HG03571 (cell line): ENCODE data around the gene ABHD18.
"Not testable (repeated sequence)": the region's sequence is repeated elsewhere in the genome, so short reads cannot be mapped to it uniquely, and the experiment has no call there.

Experiments
- ATAC-seq: cut with Tn5 transposase; IDR thresholded peaks from one replicate; pipeline ENCODE4 v1.9.1; 2021; ENCODE audit not compliant: unreplicated experiment

ABHD18 gene

DNA sequence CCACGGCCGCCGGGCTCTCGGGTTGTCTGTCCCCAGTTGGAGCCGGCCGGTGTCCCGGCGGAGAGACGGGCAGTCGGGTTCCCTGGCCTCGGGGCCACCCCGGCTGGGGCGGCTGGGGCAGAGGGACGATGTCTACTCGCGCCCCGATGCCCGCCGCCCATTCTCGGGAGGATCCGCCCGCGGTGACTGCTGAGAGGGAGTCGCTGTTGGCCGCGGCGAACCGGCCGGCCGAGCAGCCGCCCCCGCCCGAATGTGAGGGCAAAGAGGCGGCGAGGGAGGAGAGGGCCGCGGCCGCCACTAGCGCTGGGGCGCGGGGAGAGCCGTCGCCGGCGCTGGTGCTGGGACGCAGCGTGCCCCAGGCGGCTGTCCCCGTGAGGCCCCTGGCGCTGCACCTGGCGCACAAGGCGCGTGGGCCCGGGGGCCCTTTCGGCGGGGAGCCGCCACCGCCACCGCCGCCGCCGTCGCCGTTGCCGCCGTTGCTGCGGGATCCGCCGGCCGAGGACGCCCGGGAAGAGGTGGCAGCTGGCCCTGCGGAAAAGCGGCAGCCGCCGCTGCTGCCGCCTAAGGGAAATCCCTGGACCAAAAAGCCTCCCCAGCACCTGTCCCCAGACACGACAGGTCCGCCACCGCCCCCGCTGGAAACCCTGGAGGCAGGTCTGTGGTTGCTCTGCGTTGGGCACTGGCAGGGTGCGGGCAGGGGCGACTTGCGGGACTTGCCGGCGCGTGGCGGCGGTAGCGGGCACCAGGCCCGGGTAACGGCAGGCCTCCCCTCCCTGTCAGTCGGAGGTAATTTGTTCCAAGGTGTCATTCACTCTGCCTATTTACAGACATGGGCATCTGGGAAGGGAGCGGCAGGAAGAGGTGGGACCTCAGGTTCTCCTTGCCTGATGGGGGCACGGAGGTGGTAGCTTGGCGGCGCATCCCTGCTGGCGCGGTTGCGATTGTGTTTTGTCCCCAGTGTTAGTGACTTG lies 96.6 kb downstream of the ABHD18 start:
- ATAC-seq = peak; percentile 27

- ATAC-seq = not testable (repeated sequence)
Observed at GRCh38 chr4:128066453-128066820, 101.2 kb downstream of the ABHD18 start.

- no peak for ATAC-seq
Observed at GRCh38 chr4:128068918-128069317, 103.7 kb downstream of the ABHD18 start.

GRCh38 chr4:128076464-128076863 lies 111.3 kb downstream of the ABHD18 start:
- no peak for ATAC-seq
